Measurements from ENCODE around the gene NUP93.
"Not testable (repeated sequence)": the region's sequence is repeated elsewhere in the genome, so short reads cannot be mapped to it uniquely, and the experiment has no call there.

Gene NUP93

GRCh38 chr16:56709443-56710040 is 20.4 kb upstream of the NUP93 start:
- DNase-seq (ENCODE audit: low spot score) = no peak

GRCh38 chr16:56710181-56710737 is 19.7 kb upstream of the NUP93 start:
- DNase-seq (ENCODE audit: low spot score) = no peak

GRCh38 chr16:56711862-56712261 is 18.1 kb upstream of the NUP93 start:
- DNase-seq (ENCODE audit: low spot score) = no peak

- no peak for DNase-seq (ENCODE audit: low spot score)
Measured at GRCh38 chr16:56713794-56714193, 16.1 kb upstream of the NUP93 start.

- DNase-seq (ENCODE audit: low spot score) = no peak
Measured at GRCh38 chr16:56715126-56715525, 14.8 kb upstream of the NUP93 start.

- no peak for DNase-seq (ENCODE audit: low spot score)
Measured at GRCh38 chr16:56716761-56717160, 13.2 kb upstream of the NUP93 start.

- not testable (repeated sequence) for DNase-seq (ENCODE audit: low spot score)
Measured at GRCh38 chr16:56717532-56717931, 12.4 kb upstream of the NUP93 start.

- DNase-seq (ENCODE audit: low spot score) = no peak
Measured at GRCh38 chr16:56722200-56722842, 7.6 kb upstream of the NUP93 start.

- no peak for DNase-seq (ENCODE audit: low spot score)
Measured at GRCh38 chr16:56724191-56724590, 5.7 kb upstream of the NUP93 start.

GRCh38 chr16:56726283-56726682 is 3.6 kb upstream of the NUP93 start:
- DNase-seq (ENCODE audit: low spot score) = no peak

GRCh38 chr16:56726926-56727325 is 3.0 kb upstream of the NUP93 start:
- DNase-seq (ENCODE audit: low spot score) = no peak

- no peak for DNase-seq (ENCODE audit: low spot score)
Measured at GRCh38 chr16:56728027-56728426, 1.9 kb upstream of the NUP93 start.

GRCh38 chr16:56728980-56729734 is 772 bp upstream of the NUP93 start:
- no peak for DNase-seq (ENCODE audit: low spot score)

GRCh38 chr16:56732366-56732765 is 2.4 kb downstream of the NUP93 start:
- DNase-seq (ENCODE audit: low spot score) = no peak

- DNase-seq (ENCODE audit: low spot score) = no peak
Measured at GRCh38 chr16:56732832-56733231, 2.9 kb downstream of the NUP93 start.

GRCh38 chr16:56734429-56734828 is 4.5 kb downstream of the NUP93 start:
- no peak for DNase-seq (ENCODE audit: low spot score)

- no peak for DNase-seq (ENCODE audit: low spot score)
Measured at GRCh38 chr16:56736476-56736875, 6.5 kb downstream of the NUP93 start.

- DNase-seq (ENCODE audit: low spot score) = no peak
Measured at GRCh38 chr16:56737539-56737938, 7.6 kb downstream of the NUP93 start.

- DNase-seq (ENCODE audit: low spot score) = no peak
Measured at GRCh38 chr16:56738221-56738620, 8.3 kb downstream of the NUP93 start.

- DNase-seq (ENCODE audit: low spot score) = not testable (repeated sequence)
Measured at GRCh38 chr16:56739378-56739777, 9.4 kb downstream of the NUP93 start.

- DNase-seq (ENCODE audit: low spot score) = no peak
Measured at GRCh38 chr16:56741399-56741798, 11.5 kb downstream of the NUP93 start.

GRCh38 chr16:56742030-56742984 is 12.4 kb downstream of the NUP93 start:
- DNase-seq (ENCODE audit: low spot score) = peak; percentile 53
